NCI-H1694 treated with DMSO at 0.1 percent for 48 hours (cell line): ENCODE measurements around the gene GABBR2.

Experiments used
- DNase-seq: peaks from one replicate; lab custom pipeline; 2025; lab: John Stamatoyannopoulos, UW

The GABBR2 gene

DNA sequence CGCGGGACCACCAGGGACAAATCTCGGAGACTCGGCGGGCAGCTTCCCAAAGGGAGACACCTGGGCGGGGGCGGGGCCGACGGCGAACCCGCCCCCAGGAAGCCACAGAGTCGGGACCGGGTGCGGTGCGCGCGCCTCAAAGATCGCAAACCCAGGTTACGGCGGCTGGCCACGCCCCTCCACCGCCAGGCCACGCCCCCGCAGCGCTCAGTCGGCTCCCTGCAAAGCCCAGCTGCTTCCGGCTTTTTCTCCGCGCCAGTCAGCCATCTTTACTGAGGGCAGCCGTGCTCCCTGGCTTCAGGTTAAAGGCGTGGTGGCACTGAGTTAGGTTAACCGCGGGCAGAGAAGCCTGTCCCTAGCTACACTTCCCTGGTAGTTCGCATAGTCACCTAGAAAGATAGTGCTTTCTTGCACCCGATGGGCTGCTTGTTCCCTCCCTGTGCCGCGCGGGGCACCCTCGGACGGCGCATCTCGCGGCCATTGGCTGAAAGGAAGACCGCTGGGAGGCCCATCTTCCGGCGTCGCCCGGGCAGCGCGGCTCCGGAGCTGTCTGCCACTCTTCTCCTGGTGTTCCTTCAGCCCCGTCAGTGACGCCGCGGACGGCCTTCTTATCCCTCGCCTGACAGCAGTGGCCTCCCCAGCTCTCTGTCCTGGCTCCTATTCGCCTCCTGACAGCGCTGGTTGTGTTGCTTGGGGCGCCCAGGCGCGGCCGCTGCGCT, 453.0 kb downstream of the GABBR2 start, which contains the start of gene TBC1D2:
Gene TBC1D2, minus strand, starts transcription at position 72 of the 719 bp plus-strand sequence. CDS start 108 bp downstream, outside the sequence.
- peak; percentile 78 for DNase-seq

DNA sequence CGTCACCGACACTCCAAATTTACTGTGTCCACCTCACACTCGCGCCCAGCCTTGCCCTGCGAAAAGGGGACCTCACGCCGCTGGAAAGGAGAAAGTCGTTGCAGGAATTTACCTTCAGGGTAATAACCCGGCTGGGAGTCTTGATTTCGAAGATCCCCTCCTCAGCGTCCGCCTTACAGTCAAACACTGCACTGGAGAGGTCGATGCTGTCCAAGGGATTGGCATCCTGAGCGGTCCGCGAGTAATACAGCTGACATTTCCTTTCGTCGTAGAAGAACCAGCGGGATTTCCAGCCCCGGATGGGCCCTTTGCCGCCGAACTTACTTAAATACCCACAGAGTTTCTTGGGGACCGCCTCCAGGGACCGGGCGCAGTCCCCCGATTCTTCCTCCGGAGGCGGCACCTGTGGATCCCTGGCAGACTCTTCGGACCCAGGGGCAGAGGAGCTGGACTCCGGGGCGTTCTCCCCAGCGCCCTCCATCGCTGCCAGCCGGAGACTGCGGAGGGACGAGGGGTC, 453.6 kb downstream of the GABBR2 start:
- DNase-seq, result no peak

DNA sequence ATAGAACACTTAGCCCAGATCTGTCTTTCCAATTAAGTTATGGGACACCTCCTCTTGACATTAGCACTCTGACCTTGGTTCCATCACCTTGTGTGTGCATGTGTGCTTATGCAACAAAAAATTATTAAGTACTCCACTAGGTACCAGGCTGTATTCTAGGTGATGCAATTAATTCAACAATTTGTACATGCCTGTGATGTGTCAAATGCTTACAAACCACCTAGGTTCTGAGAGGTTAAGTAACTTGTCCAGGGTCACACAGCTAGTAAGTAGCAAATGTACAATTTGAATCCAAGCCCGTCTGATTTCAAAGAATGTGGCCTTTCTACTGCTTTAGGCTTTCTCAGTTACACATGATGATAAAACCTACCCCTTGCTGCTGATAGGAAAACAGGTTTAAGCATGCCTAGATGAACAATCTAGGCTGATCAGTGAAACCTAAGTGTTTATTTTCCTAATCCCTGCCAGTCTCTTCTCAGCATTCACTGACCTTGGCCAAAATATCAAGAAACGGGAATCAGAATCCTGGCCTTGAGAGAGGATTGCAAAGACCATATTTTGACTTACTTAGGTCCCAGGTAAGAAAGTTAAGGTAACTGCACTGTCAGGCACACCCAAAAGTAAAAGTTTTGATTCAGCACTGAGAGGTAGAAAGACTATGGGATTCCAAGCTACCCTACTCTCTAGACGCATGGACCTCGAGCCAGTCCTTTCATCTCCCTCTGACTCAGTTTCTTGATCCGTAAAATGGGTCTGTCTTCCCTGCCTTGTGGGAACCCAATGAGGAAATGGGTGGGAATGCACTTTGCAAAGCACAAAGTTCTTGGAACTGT, 454.3 kb downstream of the GABBR2 start:
- no peak for DNase-seq

DNA sequence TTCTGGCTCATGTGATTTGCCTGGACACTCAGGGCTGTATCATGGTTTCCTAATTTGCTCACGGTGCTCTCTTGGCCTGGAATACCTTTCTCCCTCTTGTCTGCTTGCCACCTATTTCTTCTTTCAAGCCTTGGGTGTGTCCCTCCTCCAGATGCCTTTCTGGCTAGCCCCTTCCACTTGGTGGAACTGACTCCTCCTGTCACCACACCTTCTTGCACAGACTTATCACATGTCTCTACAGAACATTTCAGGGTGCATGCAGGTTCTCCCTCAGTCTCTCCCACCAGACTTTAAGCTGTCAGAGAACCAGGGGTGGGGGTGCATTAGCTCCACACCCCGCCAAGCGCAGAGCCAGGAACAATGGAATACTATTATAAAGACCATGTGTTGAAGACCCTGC, 455.2 kb downstream of the GABBR2 start:
- DNase-seq, result no peak

DNA sequence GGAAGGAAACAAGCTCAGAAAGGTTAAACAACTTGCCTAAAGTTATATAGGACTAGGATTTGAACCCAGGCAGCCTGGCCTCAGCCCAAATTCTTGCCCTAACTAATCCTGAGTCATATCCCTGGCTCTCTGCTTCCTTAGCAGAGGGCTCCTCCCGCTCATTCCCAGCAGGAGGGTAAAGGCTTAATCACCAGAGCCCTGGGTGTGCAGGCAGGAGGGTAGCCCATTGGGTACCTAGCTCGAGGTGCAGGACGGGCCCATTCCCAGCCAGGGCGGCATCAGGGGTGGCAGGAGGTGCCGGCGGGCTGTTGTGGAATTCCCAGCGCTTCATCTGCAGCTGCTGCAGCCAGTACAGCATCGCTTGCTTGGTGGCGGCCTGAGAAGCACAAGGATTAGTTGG, 457.2 kb downstream of the GABBR2 start:
- DNase-seq, result no peak

DNA sequence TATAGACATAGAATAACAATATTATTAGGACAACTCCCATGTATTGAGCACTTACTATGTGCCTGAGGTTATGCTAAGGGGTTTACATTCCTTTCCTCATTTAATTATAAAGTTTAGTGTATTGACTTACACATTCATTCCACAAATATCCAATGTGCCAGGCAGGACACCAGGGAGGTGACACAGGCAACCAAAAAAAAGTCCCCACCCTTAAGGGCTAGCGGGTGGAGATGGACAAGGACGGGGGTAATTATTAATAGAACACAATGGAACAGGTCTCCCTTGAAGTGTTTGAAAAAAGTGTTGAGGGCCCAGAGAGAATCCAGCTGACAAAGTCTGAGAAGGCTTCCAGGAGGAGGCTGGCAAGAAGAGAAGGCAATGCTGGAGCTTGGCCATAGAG, 459.0 kb downstream of the GABBR2 start:
- DNase-seq, result no peak

DNA sequence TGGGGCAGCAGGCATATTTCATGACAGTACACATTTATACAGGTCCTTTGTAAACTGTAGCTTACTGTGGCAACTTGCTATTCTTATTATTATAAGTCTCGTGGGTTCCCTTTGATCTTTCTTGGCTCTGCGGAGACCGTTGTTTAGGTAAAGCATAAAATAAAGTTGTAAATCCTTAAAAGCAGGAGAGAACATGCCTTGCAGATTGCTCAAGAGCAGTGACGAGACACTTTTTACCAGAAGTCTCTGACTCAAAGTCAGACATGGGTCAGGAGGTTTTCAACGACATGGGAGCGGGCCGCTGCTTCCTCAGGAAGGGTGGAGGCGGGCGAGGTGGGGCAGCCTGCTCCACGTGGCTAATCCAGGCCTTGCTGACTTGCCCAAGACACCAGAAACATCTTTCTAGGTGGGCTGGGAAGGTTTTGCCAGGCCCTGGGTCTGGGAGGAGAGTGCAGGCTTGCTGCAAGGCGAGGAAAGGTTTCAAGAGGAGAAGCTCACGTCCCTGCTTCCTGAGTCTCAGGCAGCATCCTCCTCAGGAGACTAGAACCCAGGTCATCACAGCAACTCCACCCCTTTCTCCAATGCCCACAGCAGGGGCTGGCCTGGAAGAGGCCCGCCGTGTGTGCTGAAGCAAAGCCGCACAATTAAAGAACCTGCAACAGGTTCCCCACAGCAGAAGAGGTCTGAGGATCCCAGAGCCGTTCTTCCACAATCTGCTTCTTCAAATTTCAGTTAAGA, 459.8 kb downstream of the GABBR2 start:
- DNase-seq, result no peak

DNA sequence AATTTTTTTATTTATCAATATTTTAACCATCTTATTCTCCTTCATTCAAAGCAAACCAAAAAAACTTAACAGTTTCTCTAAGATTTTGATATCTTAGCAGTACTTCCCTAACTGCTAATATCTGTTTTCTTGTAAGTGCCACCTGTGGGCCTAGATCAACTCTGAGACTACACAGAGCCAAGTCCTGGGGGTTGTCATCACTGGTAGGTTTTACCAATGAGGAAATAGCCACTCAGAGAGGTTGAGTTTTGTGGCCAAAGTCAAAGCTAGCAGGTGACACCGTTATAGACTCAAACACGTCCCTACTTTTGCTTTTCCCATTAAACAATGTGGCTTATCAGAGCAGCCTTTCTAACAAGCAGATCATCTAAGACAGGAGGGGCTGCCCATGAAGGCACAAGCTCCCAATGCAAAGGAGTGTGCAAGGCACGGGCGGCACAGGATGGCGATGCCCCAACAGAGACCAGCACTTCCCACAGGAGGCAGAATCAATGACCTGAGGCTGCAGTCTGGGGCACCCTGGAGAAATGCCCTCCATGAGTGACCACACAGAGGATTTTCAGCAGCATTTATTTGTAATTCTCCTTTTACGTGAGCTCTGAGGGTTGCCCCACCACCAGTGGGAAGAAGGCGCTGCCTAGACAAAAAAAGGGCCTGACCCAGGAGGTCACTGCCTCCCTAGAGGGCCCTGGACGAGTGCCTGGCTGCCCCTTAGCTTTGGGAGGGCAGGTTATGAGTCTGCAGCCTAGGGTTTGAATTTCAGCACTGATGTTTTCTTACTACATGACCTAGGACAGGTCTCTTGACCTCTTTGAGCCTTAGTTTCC, 460.7 kb downstream of the GABBR2 start:
- no peak for DNase-seq

DNA sequence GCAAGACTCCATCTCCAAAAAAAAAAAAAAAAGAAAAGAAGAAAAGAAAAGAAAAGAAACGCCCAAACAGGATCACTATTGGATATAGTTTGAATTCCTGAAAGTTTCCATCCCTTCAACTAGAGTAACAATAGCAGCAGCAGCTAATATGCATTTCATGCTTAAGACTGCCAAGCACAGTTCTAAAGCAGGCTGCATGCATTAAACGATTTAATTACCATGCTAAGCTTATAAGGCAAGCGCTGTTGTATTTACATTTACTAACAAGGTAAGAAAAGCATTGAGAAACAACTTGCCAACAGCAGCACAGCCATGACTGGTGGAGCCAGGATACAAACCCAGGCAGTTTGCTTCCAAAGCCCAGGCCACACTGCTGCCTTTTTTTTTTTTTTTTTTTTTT, 466.3 kb downstream of the GABBR2 start:
- DNase-seq, result no peak

DNA sequence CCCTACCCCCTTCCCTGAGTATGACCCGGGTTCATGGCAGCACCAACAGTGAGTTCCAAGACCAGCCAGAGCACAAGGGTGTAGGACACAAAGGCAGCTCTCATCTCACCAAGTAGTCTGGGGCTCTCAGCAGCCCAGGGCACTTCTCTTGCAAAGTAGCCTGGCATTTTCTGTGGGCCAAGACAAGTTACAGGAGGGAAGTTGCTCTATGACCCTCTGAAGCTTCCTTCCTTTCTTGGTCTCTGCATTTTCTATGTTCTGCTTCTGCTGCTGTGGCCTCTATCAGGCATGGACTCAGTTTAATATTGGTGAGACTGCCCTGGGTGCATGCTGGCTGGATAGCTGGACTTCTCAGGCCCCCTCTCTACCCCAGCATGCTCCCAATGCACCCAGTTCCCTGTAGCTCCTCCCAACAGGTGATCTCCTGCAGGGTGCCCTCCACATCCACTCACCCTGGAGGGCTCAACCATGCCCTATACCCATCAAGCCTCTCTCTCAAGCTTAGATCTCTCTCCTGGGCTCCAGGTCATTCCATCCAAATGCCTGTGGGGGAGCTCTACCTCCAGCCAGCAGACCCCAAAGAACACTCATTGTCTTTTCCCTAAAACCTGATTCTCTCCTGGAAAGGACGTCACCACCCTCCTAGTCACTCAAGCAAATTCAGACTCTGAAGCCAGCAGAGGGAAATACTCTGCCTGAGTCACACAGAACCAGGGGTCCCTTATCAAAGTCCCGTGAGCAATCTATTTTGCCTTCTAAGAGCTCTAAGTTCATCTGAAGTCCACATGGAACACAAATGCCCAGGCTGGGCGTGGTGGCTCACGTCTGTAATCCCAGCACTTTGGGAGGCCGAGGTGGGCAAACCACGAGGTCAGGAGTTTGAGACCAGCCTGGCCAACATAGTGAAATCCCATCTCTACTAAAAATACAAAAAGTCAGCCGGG, 467.1 kb downstream of the GABBR2 start:
- no peak for DNase-seq

DNA sequence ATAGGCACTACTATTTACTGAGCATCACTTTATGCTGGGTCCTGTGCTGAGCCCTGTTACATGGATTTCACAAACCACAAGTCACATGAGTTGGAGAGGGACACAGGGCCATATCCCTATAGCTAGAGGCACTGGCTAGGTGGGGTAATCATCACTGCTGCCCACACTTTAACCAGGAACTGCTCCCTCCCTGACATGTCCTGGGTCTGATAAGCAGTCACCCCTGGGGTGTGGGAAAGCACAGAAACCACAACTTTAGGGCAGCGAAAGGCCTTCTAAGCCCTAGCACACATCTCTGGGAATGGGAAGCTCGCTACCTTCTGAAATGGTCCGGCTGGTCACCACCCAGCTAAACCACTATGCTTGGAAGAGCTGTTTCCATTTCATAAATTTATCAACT, 468.3 kb downstream of the GABBR2 start:
- no peak for DNase-seq
